ENCODE data around the gene BCKDHB.
A peak's percentile ranks its signal among the peaks of the same experiment; 100 is the strongest.

Gene BCKDHB

GRCh38 chr6:80331974-80332373 is 225.5 kb downstream of the BCKDHB start:
- no peak for DNase-seq (ENCODE audit: low spot score)

DNA sequence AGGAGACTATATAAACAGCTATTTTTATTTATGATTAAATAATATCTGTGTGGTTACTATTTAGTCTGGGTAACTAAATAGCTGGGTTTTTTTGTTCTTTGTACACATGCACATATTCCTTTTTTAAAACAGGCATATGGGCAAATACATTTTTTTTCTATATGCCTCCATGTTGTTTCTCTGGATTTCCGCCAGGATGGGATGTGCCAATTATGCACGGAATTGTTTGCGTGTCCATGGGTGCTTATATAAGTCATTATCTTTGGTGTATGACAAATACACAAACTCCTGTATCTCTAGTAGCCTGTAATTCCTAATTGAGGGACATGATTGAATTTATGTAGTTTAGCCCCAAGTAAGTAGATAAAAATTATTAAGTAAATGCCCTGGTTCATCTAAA is 226.9 kb downstream of the BCKDHB start:
- DNase-seq (ENCODE audit: low spot score), result no peak

DNA sequence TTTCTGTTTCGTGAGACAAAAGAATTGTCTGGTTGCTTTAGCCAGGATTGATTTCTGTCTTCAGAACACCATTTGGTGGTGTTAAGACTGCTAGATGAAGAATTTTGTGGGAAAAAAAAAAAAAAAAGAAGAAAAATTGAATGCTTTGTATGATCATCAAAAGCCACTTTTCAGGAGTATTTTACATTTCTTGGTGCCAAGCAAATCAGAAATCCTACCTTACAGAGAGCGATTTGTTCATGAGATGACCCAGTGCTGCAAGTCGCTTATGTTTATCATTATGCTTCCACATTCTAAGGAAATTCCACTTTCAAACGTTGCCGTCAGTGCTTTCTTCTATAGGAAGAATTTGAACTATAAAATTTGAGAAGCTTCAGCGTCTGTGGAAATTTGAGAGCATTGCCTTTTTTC is 228.7 kb downstream of the BCKDHB start:
- DNase-seq (ENCODE audit: low spot score), result no peak

- DNase-seq (ENCODE audit: low spot score), result no peak
Observed at GRCh38 chr6:80336911-80337310, 230.4 kb downstream of the BCKDHB start.

DNA sequence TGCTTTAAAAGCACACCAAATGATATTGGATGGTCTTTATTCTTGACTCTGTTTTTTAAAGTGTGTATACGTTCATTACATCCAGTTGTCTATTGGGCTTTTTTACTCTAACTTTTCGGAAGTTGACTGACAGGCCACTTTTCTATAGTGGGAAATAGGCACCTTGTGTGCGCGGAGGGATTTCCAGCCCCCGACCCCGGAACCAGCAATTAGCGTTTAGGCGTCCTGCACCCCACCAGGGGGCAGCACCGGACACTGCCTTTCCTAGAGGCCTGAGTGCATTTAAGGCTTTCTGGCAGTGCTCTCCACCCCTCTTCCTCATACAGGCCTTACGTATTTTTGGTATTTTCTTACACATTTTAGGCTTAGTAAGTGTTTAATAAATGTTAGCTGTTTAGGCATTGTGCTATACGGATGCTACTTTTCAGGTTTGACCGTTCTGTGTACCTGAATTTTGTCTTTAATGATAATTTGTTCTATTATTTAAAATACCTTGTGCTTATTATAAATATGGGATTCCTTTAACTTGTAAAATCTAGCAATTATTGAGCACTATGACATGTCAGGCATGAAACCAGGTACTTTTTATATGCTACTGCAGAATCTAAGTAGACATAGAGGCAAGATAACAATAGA is 231.8 kb downstream of the BCKDHB start:
- DNase-seq (ENCODE audit: low spot score), result peak; percentile 52

- DNase-seq (ENCODE audit: low spot score), result no peak
Observed at GRCh38 chr6:80339421-80339820, 232.9 kb downstream of the BCKDHB start.

DNA sequence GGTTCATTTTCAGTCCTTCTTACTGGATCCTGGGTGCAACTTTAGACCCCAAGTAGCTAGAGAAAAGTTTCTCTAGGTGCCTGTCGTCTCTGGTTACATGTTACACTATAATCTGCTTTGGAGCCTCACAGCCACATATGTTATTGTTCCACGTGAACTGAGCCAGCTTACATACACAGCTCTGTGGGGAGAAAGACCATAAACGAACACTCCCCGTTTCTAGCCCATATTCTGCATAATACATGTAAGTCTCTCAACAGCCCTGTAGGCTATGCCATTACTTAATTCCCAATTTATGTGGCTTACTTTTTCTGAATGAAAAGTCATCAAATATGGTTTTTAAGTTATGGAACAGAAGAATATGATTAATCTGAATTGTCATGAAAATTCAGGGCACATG is 233.8 kb downstream of the BCKDHB start:
- DNase-seq (ENCODE audit: low spot score), result no peak

DNA sequence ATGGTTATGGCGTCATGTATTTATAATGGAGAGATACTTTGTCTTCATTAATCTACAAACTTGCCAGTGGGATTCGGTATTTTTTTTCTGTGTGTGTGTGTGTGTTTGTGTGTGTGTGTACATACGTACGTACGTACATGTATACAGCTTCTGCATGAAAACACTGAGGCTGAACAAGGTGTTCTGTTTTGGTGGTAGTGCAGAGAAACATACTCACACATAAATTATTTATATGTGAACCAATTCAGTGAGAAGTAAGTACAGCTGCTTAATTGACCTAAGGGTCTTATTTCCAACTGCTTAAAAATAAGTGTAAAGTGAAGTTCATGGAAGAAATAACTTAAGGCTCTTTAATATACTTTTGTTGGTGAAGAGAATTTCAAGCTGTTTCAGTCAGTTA is 234.2 kb downstream of the BCKDHB start:
- no peak for DNase-seq (ENCODE audit: low spot score)

GRCh38 chr6:80341330-80341729 is 234.9 kb downstream of the BCKDHB start:
- no peak for DNase-seq (ENCODE audit: low spot score)

GRCh38 chr6:80343511-80343910 is 237.0 kb downstream of the BCKDHB start:
- no peak for DNase-seq (ENCODE audit: low spot score)

DNA sequence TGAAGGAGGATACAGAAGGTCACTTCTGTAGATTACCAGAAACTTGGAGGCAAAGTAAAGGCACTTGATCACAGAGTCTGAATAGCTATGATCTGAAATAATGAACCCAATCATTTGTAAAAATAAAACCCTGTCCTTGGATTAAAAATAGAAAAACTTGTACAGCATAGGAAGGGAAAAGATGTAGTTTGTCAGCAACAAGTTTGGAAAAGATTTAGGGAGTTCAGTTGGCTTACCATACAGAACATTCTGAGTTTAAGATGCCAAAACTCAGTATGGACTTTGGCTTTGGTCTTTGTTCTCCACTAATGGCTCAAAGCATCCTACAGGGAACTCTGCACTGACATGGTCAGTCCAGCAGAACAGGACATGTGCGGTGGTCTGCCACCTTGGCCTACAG is 240.6 kb downstream of the BCKDHB start:
- no peak for DNase-seq (ENCODE audit: low spot score)

- no peak for DNase-seq (ENCODE audit: low spot score)
Observed at GRCh38 chr6:80348263-80348662, 241.8 kb downstream of the BCKDHB start.

DNA sequence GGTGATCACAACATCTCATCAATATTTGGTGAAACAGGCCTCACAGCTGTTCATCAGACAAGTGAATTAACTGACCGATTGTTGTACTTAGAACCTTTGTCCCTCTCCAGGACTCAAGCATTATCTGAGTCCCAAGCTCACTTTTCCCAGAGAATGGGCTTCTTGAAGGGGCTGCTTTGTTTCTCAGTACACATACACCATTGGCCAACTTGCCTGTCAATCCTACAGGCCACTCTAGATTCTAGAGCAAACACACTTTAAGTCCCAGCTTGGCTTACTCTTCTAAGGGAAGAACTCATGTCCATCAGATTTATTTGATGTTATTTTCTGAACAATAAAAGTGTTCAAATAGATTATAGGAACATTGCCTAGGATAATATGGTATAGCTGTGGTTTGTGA is 249.5 kb downstream of the BCKDHB start:
- DNase-seq (ENCODE audit: low spot score), result no peak

DNA sequence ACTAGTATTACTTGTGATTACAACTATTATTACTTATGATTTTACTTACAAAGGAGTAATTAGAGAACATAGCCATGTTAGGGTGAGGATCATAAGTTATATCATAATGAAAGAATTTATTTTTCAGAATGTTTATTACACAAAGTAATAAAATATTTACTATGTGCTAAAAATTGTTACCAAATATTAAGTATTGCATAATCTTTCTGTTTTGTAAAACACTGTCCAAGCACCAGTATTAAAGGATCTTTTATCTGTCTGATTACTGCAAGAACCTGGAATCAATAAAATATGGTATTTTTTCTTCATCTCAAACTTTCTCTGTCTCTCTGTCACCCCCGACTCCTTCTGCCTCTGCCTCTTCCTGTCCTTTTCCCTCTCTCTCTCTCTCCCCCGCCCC is 250.1 kb downstream of the BCKDHB start:
- no peak for DNase-seq (ENCODE audit: low spot score)

DNA sequence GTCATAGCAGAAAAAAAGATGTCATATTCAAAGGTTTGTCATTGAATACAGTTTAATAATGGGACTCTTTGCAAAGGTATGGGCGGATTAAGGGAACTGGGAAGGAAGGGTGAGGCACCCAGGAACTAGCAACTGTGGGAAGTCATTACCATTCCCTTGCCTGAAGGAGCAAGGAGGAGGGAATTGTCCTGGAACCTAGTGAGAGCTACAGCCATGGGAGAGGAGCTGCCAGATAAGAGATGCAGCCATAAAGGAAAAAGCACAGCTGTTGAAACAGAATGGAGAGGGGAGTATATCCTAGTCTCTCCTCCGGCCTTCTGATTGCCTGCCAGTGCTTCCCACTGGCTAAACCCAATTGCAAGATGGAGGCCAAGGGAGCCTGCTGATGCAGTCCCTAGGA is 250.6 kb downstream of the BCKDHB start:
- DNase-seq (ENCODE audit: low spot score), result no peak

GRCh38 chr6:80357674-80358073 is 251.2 kb downstream of the BCKDHB start:
- no peak for DNase-seq (ENCODE audit: low spot score)

DNA sequence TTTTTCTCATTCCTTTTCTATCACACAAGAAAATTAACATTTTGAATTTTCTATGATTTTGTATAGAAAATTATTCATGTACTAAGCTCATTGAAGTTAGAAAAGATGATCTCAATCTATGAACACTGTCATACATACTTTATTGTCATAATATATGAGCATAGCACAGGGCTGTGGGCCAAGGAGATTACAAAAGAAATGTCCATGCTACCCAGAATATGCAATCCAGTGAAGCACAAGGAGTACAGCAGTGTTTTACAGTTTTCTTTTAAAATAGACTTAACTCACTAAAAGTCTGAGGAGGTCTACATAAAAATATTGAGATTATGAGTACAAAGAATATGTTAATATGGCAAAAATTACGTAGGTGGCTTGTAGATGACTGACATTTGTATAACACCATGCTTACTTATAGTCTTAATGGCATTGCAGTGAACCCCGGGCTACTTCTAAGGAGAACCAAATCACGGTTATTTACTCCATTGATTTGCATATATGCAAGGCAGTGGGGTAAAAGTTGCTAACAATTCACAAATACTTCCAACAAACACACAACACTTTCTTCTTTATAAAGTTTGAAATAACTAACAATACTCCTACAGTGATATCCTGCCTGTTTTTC is 257.1 kb downstream of the BCKDHB start:
- DNase-seq (ENCODE audit: low spot score), result no peak

DNA sequence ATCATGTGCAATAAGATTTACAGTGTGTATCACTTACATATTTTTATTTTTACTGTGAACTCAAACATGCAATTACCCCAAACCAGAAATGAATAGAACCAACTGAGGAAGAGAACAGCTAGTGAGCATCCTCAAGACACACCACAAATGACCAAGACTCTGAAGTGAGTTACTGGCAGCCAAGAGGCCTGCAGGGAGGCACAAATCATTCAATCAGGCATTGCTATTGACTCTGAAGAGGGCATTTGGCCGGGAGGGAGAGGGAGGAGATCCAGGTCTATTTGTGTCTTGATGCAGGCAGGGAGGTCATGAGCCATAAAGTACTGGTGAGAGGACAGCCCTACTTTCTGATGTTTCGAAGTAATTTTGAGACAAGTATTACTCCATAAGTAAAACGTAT is 257.7 kb downstream of the BCKDHB start:
- DNase-seq (ENCODE audit: low spot score), result no peak

- DNase-seq (ENCODE audit: low spot score), result no peak
Observed at GRCh38 chr6:80366051-80366450, 259.6 kb downstream of the BCKDHB start.

- no peak for DNase-seq (ENCODE audit: low spot score)
Observed at GRCh38 chr6:80366714-80367113, 260.2 kb downstream of the BCKDHB start.

DNA sequence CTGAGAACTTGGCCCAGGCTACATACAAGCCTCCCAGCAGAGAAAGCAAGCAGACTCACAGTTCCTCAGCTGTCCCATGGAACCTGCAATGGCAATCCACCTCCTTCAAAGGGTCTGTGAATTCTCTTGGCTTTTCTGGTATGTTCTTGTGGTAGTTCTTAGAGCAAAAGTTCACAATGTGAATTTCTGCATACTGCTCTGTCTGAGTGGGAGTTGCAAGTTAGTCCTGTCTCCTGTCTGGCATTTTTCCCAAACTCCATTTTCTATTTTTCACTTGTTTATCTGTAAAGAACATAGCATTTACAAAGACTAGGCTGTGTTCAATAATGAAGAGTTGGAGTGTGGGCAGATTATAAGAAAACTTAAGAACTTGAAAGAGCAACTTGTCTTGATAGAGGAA is 269.9 kb downstream of the BCKDHB start:
- no peak for DNase-seq (ENCODE audit: low spot score)

- no peak for DNase-seq (ENCODE audit: low spot score)
Observed at GRCh38 chr6:80380566-80380965, 274.1 kb downstream of the BCKDHB start.

GRCh38 chr6:80382811-80383210 is 276.3 kb downstream of the BCKDHB start:
- DNase-seq (ENCODE audit: low spot score), result no peak

DNA sequence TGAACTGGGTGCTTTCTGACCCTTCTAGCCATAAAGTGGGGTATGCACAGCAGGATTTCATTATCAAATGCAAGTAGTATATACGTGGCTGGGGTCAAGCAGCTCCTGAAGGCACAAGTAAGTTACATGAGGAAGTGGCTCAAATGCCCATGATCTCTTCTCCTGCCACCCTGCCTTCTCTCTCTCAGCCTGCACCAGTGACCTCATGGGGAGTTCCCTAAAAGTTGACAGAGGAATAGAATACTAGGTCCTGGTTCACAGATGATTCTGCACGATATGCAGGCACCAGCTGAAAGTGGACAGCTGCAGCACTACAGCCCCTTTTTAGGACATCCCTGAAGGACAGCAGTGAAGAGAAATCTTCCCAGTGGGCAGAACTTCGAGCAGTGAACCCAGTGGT is 282.0 kb downstream of the BCKDHB start:
- DNase-seq (ENCODE audit: low spot score), result no peak
